ENCODE measurements around the gene TRIM38.
A peak's percentile ranks its signal among the peaks of the same experiment; 100 is the strongest.

Gene TRIM38

GRCh38 chr6:26031595-26032339, 69.2 kb downstream of the TRIM38 start:
- in situ Hi-C loops (cut with MboI; ENCODE audit: low pct_unique_long_range_greater_than_20kb, low sequenced_read_pairs): loop anchor here (25.0 kb wide), 1 partner anchor 1106 kb away; a partner anchor contains a TSS
- peak; percentile 98 for DNase-seq

- in situ Hi-C loops (cut with MboI; ENCODE audit: low pct_unique_long_range_greater_than_20kb, low sequenced_read_pairs): loop anchor here (25.0 kb wide), 1 partner anchor 1105 kb away; a partner anchor contains a TSS
- peak; percentile 84 for DNase-seq
These were observed 69.9 kb downstream of the TRIM38 start for GRCh38 chr6:26032340-26033084.

GRCh38 chr6:26033085-26033940, 70.7 kb downstream of the TRIM38 start:
- DNase-seq: peak; percentile 96
- in situ Hi-C loops (cut with MboI; ENCODE audit: low pct_unique_long_range_greater_than_20kb, low sequenced_read_pairs): loop anchor here (25.0 kb wide), 1 partner anchor 1104 kb away; a partner anchor contains a TSS

GRCh38 chr6:26033941-26034354, 71.3 kb downstream of the TRIM38 start:
- peak; percentile 82 for DNase-seq
- in situ Hi-C loops (cut with MboI; ENCODE audit: low pct_unique_long_range_greater_than_20kb, low sequenced_read_pairs): loop anchor here (25.0 kb wide), 1 partner anchor 1103 kb away; a partner anchor contains a TSS

- in situ Hi-C loops (cut with MboI; ENCODE audit: low pct_unique_long_range_greater_than_20kb, low sequenced_read_pairs): loop anchor here (25.0 kb wide), 1 partner anchor 1102 kb away; a partner anchor contains a TSS
- DNase-seq: no peak
These were observed 72.3 kb downstream of the TRIM38 start for GRCh38 chr6:26034905-26035304.
